Uterus (tissue), 4 donors: ENCODE results near the gene MED25. TPM values are rescaled to one million over a fixed set of nuclear protein-coding genes. Genes with fewer than 3 reads are reported as not detected.
A peak's percentile ranks its signal among the peaks of the same experiment; 100 is the strongest.

Experiments used
- DNase-seq, 2 donors: peaks; one replicate each; pipeline ENCODE4 v3.0.0-alpha.2; 2019 to 2020
- H3K27ac ChIP-seq, 2 donors: fragments of 200-600 bp; sonication (generic); 1 replicate in 1 of 2; 2 replicates in 1 of 2; pipeline ENCODE4 v1.5.1; 2016 to 2018
- H3K27me3 ChIP-seq, 2 donors: fragments of 200-600 bp; sonication (generic); one replicate each; pipeline ENCODE4 v1.5.1; 2018 to 2019; ENCODE audit warnings: control low read depth in 1 of 2
- H3K36me3 ChIP-seq, 2 donors: fragments of 200-600 bp; sonication (generic); one replicate each; pipeline ENCODE4 v1.5.1; 2019; ENCODE audit warnings: control low read depth in 1 of 2
- H3K4me1 ChIP-seq, 2 donors: fragments of 200-600 bp; sonication (generic); one replicate each; pipeline ENCODE4 v1.5.1; 2018 to 2019; ENCODE audit warnings: control low read depth in 1 of 2
- H3K4me3 ChIP-seq, 2 donors: fragments of 200-600 bp; sonication (generic); 1 replicate in 1 of 2; 2 replicates in 1 of 2; pipeline ENCODE4 v1.5.1; 2018 to 2019; ENCODE audit warnings: mild to moderate bottlenecking in 1 of 2
- H3K9me3 ChIP-seq, 2 donors: fragments of 200-600 bp; sonication (generic); one replicate each; pipeline ENCODE4 v1.5.1; 2019; ENCODE audit warnings: control low read depth in 1 of 2
- CTCF ChIP-seq, 4 experiments: fragments of 200-600 bp in 2 of 4; fragments of 450-650 bp in 2 of 4; sonication (generic) in 2 of 4; IDR thresholded peaks; one replicate each; pipeline ENCODE4 v1.5.1; 2016 to 2019; ENCODE audit warnings: antibody characterized with exemption in 4 of 4, mild to moderate bottlenecking in 2 of 4, moderate library complexity in 1 of 4
- POLR2A ChIP-seq, 2 donors: fragments of 450-650 bp; IDR thresholded peaks; one replicate each; pipeline ENCODE4 v1.6.1; 2016; ENCODE audit warnings: antibody characterized with exemption in 2 of 2, mild to moderate bottlenecking in 1 of 2, moderate library complexity in 1 of 2
- intact Hi-C: fragments of 100-400 bp; cut with DNase I; formaldehyde crosslinking; loops from one replicate; pipeline ENCODE4 v1.15.1; 2023; ENCODE audit warnings: low total_unique reads
- total RNA-seq, 4 donors: library from RNA; depleted of rRNA in 3 of 4; stranded (reverse); fragments of >200 nt in 3 of 4; gene quantifications; one replicate each; pipeline versions ENCODE4 v1.1.0 to v1.2.4, GENCODE V29; 2014 to 2023
- donor health status: DM: yes; HTN: yes; CAD: no.

The MED25 gene
- total RNA-seq, 4 donors from 2014 or later = 21.1 to 48.1 (median 26.8) TPM

DNA sequence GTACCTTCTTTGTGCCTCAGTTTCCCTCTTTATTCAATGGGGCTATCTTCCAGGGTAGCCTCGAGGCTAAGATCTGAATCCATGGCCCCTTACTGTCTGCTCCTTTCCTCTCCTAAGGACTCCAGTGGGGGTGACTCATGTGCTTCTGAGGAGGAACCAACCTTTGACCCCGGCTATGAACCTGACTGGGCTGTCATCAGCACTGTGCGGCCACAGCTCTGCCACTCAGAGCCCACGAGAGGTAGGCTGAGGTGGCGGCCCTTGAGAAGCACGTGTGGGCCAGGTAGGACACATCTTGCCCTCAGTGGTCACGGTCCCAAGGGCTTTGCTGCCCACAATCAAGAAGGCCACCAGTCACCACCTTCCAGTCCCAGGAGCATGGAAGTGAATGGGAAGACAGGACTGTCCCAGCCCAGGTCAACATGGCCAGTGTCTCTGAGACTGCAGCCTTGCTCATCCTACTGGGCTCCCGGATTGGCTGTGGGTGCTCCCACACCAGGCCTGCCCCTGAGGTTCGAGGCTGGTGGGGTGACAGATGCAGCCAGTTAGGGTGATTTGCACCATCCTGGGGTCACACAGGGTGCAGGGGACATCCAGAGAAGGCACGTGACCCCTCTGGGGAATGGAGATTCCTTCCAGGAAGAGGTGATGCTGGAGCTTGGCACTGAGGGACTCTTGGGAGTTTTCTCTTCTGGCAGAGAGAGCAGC lies 62.2 kb downstream of the MED25 start:
- Histone ChIP-seq H3K27ac (no peak overlapping the region), H3K27me3 (no peaks in the 10 kb centered on the region), H3K4me3 (no peak overlapping the region), H3K36me3 (no peaks in the 10 kb centered on the region), H3K4me1 (peaks cover 0 to 7% of the 10 kb centered on the region in 2 donors), H3K9me3 (no peaks in the 10 kb centered on the region)
- TF ChIP-seq POLR2A (IDR thresholded peaks at IDR 0.05) (no peak), CTCF (IDR thresholded peaks at IDR 0.05) (no peak)
- peak in 1 of 2 donors; percentile 19 for DNase-seq
- intact Hi-C loops = no loop called here

DNA sequence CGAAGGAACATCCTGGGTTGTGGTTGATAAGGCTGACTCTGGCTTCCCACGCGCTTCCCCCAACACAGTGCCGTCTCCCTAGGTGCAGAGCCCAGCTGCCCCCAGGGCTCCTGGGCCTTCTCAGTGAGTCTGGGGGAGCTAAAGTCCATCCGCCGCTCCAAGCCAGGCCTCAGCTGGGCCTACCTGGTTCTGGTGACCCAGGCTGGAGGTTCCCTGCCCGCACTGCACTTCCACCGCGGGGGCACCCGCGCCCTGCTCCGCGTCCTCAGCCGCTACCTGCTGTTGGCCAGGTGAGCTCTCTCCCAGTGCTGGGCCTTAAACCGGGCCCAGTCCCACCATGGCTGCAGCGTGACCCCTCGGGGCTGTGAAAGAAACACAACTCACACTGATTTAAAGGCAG lies 63.1 kb downstream of the MED25 start:
- Histone ChIP-seq H3K27ac (no peak overlapping the region), H3K27me3 (no peaks in the 10 kb centered on the region), H3K4me1 (peaks cover 0 to 7% of the 10 kb centered on the region in 2 donors), H3K36me3 (no peaks in the 10 kb centered on the region), H3K4me3 (no peak overlapping the region), H3K9me3 (no peaks in the 10 kb centered on the region)
- peak in 1 of 2 donors; percentile 17 for DNase-seq
- intact Hi-C loops = no loop called here
- no peak for TF ChIP-seq POLR2A (IDR thresholded peaks at IDR 0.05)
- no peak for TF ChIP-seq CTCF (IDR thresholded peaks at IDR 0.05)

DNA sequence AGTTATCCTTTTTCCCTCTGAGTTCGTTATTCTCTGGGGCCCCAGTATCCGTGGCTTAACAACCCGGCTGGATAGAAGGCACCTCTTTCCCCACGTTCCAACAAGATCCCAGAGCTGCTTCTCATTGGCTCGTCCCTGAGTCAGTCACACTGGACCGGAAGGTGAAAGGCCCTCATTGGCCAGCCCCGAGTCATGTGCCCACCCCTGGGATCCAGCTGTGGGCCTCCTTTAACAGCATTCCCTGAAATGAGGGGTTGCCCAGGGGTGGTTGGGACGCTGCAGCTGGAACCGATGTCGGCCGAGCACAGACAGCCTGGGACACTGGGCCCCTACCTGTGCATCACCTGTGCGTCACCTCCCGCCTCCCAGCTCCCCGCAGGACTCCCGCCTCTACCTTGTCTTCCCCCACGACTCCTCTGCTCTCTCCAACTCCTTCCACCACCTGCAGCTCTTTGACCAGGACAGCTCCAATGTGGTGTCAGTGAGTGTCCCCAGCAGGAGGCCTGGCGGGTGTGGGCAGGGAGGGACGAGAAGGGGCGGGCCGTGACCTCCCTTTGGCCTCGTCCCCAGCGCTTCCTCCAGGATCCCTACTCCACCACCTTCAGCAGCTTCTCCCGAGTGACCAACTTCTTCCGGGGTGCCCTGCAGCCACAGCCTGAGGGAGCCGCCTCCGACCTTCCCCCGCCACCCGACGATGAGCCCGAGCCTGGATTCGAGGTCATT lies 63.7 kb downstream of the MED25 start:
- intact Hi-C loops = no loop called here
- no peak overlapping the region for H3K4me3 ChIP-seq
- TF ChIP-seq CTCF (IDR thresholded peaks at IDR 0.05) (no peak), POLR2A (IDR thresholded peaks at IDR 0.05) (no peak)
- no peaks in the 10 kb centered on the region for H3K27me3 ChIP-seq
- no peaks in the 10 kb centered on the region for H3K9me3 ChIP-seq
- H3K4me1 ChIP-seq = peaks cover 0 to 7% of the 10 kb centered on the region in 2 donors
- DNase-seq = peak in 1 of 2 donors; percentile 14
- H3K36me3 ChIP-seq = no peaks in the 10 kb centered on the region
- H3K27ac ChIP-seq = no peak overlapping the region

GRCh38 chr19:49882643-49883042 lies 64.6 kb downstream of the MED25 start:
- no peak overlapping the region for H3K27ac ChIP-seq
- intact Hi-C loops = no loop called here
- H3K4me3 ChIP-seq = no peak overlapping the region
- TF ChIP-seq CTCF (IDR thresholded peaks at IDR 0.05) (no peak), POLR2A (IDR thresholded peaks at IDR 0.05) (no peak)
- peak in 1 of 2 donors; percentile 15 for DNase-seq
- no peaks in the 10 kb centered on the region for H3K9me3 ChIP-seq
- H3K4me1 ChIP-seq = peaks cover 0 to 7% of the 10 kb centered on the region in 2 donors
- no peaks in the 10 kb centered on the region for H3K36me3 ChIP-seq
- no peaks in the 10 kb centered on the region for H3K27me3 ChIP-seq

- intact Hi-C loops = no loop called here
- H3K4me1 ChIP-seq = peaks cover 0 to 7% of the 10 kb centered on the region in 2 donors
- TF ChIP-seq POLR2A (IDR thresholded peaks at IDR 0.05) = no peak
- no peak for TF ChIP-seq CTCF (IDR thresholded peaks at IDR 0.05)
- H3K36me3 ChIP-seq = no peaks in the 10 kb centered on the region
- no peak overlapping the region for H3K27ac ChIP-seq
- no peaks in the 10 kb centered on the region for H3K27me3 ChIP-seq
- no peak overlapping the region for H3K4me3 ChIP-seq
- no peak for DNase-seq
- no peaks in the 10 kb centered on the region for H3K9me3 ChIP-seq
These were observed 65.0 kb downstream of the MED25 start for GRCh38 chr19:49883094-49883493.
